Chondrocyte (in vitro differentiated cells): ENCODE measurements around the gene OGN. TPM values are rescaled to one million over a fixed set of nuclear protein-coding genes. Genes with fewer than 3 reads are reported as not detected.

ENCODE experiments used
- total RNA-seq: library from RNA; stranded (reverse); gene quantifications from 3 replicates; pipeline ENCODE4 v1.2.1, GENCODE V29; 2021

Gene OGN
- total RNA-seq, 1 donor from 2014 or later: 30.3 TPM

Other genes with a start within 250 kb of the OGN start
- gene IARS1, start 110.9 kb downstream of the OGN start, total RNA-seq: 176 to 249 TPM (median 237 TPM) in 3 replicates
- gene NOL8, start 79.2 kb downstream of the OGN start, total RNA-seq: 28.3 to 39.7 TPM (median 30.5 TPM) in 3 replicates
- 7.7 to 19.7 TPM (median 9.2 TPM) in 3 replicates for gene CENPP, start 78.6 kb downstream of the OGN start, total RNA-seq
- gene OMD, start 19.9 kb upstream of the OGN start, total RNA-seq: 25.6 to 148 TPM (median 28.5 TPM) in 3 replicates
- gene ASPN, start 77.9 kb upstream of the OGN start, total RNA-seq: 335 to 385 TPM (median 376 TPM) in 3 replicates
- gene ECM2, start 131.4 kb upstream of the OGN start, total RNA-seq: 31.7 to 39.6 TPM (median 34.2 TPM) in 3 replicates